NOMO-1 treated with DMSO at 0.1 percent for 48 hours (cell line): ENCODE data around the gene HPS5.
"Not testable (repeated sequence)": the region's sequence is repeated elsewhere in the genome, so short reads cannot be mapped to it uniquely, and the experiment has no call there.

ENCODE experiments used
- DNase-seq: peaks from one replicate; lab custom pipeline; 2025; ENCODE audit not compliant: unreplicated experiment; lab: John Stamatoyannopoulos, UW

Gene HPS5, protein sequence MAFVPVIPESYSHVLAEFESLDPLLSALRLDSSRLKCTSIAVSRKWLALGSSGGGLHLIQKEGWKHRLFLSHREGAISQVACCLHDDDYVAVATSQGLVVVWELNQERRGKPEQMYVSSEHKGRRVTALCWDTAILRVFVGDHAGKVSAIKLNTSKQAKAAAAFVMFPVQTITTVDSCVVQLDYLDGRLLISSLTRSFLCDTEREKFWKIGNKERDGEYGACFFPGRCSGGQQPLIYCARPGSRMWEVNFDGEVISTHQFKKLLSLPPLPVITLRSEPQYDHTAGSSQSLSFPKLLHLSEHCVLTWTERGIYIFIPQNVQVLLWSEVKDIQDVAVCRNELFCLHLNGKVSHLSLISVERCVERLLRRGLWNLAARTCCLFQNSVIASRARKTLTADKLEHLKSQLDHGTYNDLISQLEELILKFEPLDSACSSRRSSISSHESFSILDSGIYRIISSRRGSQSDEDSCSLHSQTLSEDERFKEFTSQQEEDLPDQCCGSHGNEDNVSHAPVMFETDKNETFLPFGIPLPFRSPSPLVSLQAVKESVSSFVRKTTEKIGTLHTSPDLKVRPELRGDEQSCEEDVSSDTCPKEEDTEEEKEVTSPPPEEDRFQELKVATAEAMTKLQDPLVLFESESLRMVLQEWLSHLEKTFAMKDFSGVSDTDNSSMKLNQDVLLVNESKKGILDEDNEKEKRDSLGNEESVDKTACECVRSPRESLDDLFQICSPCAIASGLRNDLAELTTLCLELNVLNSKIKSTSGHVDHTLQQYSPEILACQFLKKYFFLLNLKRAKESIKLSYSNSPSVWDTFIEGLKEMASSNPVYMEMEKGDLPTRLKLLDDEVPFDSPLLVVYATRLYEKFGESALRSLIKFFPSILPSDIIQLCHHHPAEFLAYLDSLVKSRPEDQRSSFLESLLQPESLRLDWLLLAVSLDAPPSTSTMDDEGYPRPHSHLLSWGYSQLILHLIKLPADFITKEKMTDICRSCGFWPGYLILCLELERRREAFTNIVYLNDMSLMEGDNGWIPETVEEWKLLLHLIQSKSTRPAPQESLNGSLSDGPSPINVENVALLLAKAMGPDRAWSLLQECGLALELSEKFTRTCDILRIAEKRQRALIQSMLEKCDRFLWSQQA

DNA sequence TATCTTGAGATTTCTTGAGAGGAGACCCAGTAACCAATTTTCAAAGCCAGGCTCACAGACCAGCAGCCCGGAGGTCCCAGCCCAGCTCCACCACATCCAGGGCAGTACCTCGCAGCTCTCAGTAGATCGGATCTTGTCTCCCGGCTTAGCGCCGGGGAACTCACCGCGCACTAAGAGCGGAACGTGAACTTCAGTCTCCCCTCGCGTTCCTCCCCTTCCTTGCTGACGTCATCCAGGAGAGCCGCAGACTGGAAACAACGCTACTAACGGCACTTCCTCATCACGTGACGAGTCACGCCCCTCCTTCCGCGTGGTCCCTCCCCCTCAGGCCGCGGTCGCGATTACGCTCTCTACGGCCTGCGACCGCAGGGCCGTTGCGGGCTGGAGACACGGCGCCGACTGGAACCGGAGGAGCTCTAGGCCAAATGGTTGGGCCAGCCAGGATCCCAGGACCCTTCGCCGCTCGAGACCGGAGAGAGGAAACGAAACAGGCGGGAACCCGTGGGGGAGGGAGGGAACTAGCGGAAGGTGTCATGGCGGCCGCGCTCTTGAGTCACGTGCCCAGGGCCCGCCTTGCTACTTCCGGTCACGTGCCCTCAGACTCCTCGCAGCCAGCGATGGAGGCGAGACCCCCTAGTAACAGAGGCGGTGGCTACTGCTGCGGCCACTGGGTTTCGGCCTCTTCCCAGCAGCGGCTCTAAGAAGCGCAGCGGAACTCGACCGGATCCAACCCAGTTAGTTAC, at the start of gene HPS5, which contains the start of gene GTF2H1:
HPS5 (minus strand) TSS at position 172 of the 743 bp plus-strand sequence. CDS start 4,282 bp downstream, outside the sequence.
GTF2H1 (plus strand) TSS at position 599 of the 743 bp plus-strand sequence. CDS start 10,508 bp downstream, outside the sequence.
- peak; percentile 95 for DNase-seq

DNA sequence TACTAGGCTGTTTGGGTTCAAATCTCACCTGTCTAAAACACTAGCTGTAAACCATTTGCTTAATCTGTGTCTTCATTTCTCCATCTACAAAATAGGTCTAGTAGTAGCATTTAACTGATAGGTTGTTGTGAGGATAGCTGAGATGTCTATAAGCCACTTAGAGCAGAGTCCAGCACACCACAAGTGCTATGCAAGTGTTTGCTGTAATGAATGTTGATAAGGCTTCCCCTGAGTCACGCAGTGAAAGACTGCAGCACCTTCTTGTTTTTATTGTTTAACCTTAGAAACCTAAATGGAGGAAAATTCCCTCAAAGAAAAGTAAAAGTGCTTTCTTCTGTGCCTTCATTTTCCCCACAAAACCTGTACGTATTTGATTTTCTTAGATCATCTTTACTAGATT, 49.3 kb upstream of the HPS5 start:
- no peak for DNase-seq

DNA sequence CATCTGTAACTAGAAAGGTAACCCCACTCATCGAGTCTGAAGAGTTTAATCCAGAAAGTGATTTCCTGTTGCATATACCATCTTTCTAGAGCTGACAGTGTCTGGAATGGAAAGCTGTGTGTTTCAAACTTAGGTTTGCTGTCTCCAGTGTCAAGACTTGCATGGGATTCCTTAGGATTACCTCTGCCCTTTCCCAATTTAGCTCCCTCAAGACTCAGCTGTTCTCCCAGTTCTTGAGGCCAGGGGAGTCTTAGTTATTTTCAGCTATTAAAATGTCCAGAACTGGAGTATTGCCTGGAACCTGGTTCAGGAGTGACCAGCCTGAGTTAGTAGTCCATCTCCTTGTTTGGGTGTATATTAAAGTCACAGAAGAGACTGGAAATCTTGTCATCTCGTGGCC, 47.5 kb upstream of the HPS5 start:
- no peak for DNase-seq

DNA sequence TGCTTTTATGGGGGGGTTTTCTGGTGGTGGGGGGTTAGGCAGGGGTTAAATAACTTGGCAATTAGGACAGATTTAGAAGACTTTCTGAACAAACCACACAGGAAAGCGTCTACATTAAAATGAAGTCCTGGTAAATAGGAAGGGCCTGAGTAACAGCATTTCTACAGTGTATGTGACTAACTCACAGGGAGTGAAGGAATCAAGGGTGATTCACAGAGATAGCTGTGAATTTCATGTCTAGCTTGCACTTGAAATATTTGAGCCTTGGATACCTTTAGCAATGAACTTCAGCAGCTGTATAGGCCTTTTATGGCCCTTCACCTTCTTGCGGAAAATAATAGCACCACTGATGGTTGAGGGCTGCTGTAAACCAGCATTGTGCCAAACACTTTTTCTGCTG, 46.3 kb upstream of the HPS5 start:
- no peak for DNase-seq

DNA sequence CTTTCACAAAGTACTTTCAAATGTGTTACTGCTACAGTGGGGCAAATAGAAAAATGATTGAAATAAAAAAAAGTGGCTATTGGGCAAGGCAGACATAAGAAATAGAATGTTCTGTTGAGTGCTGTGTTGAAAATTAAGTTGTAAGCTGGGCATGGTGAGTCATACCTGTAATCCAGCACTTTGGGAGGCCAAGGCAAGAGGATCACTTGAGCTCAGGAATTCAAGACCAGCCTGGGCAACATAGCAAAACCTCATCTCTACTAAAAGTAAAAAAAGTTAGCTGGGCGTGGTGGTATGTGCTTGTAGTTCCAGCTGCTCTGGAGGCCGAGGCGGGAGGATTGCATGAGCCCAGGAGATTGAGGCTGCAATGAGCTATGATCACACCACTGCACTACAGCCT, 45.5 kb upstream of the HPS5 start:
- DNase-seq = no peak

DNA sequence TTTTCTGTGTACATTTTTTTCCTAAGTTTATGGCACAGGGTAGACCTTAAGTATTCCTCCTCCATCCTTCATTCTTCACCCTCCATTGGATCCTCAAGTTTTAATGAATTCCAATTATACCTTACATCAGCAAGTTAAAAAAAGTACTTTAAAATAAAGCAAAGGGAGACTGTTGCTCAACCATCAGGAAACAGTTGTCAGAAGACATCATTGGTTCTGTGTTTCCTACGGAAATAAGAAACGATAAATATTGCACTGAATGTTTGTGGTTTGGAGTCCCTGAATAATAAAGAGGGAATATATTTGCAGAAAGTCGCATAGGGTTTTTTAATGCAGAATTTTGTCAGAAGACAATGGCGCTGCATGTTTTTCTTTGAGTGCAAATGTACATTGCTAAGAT, 44.3 kb upstream of the HPS5 start:
- DNase-seq = peak; percentile 23

DNA sequence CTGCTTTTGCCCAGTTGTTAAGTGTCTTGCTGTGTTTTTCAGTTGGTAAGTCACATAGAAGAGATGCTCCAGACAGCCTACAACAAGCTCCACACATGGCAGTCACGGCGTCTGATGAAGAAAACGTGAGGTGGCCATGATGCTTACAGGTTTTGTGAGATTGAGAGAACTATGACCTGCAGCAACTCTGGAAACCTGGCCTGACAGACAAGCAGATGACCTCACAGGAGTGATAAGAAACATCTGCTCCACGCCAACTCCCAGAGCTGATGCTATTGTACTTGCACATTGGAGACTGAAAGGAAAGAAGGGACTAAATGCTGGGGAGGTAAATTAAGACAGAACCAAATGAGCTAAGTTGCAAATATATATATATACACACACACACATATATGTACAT, 43.8 kb upstream of the HPS5 start:
- DNase-seq = no peak

DNA sequence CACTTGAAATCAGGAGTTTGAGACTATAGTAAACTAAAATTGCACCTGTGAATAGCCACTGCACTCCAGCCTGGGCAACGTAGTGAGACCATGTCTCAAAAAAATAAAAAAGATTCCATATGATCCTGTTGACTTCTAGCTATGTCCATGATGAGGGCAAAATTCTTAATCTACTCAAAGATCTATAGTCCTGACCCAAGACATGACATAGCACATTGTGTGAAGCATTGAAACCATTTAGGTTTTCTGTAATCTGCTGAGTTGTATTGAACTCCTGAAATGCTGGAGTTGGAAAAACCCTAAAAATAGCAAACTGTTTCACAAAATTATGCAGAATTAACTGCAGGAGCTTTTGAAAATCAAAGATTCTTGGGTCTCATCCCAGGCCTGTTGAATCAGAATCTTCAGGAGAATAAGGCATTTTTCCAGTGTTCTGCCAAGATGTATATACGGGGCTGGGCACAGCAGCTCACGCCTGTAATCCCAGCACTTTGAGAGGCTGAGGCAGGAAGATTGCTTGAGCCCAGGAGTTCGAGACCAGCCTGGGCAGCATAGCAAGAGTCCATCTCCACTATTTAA, 42.6 kb upstream of the HPS5 start:
- no peak for DNase-seq

DNA sequence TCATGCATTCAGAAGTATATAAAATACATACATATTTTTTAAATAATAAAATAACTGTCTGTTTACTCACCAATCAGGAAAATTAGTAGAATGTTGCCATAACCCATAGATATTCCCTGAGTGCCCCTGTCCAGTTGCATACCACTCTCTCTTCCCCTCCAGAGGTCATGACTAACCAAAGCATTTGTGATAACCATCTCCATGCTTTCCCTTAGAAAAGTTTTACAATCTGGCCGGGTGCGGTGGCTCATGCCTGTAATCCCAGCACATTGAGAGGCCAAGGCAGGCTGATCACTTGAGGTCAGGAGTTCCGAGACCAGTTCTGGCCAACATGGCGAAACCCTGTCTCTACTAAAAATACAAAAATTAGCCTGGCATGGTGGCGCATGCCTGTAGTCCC, 39.2 kb upstream of the HPS5 start:
- DNase-seq = no peak

DNA sequence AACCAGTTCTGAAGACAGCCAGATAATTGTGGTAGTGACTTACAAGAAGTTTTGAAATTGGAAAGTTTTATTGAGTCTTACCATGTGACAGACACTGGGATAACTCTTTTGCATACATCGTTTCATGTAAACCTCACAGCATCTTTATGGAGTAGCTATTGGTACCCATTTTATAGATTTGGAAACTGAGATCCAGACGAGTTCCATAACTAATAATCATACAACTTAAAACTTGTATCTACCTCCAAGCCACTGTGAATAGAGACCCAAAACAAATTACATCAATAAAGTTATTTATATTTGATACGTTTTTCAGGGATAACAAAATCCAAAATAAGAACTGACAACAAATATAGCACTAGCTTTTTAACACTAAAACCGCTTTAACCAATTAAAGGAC, 36.7 kb upstream of the HPS5 start:
- DNase-seq = no peak

DNA sequence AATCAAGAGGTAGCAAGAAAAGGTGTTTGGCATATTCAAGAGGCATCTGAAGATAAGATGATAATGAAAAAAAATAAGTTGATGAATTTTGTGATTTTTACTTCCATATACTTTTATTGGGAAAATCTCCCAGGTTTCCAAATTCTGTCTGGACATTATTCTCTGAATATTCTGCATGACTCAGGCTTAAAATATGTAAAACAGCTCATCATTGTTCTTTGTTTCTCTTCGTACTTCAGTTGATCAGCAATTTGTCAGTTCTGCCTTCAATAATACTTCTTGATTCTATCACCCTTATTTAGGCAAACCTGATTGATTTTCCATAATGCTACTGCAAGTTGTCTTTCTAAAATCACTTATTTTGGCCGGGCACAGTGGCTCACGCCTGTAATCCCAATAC, 30.6 kb upstream of the HPS5 start:
- DNase-seq = no peak

DNA sequence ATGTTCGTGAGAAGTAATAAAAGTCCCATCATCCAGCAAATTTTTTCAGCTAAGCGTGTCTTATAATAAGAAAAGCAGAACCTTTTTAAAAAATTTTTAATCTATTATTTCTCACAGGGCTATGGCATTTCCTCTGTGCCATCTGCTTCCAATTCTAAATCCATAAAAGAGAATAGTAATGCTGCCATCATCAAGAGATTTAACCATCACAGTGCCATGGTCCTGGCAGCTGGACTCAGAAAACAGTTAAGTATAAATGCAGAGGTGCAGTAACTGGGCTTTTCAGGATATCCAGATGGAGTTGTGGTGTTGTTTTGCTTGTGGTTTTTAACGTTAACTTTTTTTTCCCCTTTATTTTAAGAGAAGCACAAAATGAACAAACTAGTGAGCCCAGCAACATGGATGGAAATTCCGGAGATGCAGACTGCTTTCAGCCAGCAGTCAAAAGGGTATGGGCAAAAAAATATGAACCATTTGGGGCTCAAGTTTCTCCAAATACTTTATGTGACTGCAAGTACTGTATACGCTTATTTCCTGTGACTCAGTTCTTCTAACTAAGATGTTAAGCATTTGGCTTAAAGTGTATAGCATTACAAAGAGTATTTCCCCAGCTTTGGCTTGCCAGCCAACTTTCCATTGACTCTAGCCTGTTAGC, 25.7 kb upstream of the HPS5 start:
- DNase-seq = no peak

DNA sequence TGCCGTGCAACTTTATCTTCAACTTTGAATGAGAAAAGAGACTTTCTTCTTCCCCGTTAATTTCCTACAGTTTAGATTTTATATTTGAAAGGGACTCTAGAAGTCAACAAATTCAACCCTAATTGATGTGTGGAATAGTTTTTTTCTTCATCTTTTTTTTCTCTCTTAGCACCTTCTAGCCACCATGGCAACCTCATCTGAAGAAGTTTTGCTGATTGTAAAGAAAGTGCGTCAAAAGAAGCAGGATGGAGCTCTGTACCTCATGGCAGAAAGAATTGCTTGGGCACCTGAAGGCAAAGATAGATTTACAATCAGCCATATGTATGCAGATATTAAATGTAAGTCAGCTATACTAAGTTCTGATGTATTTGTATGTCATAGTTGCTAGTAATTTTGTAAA, 11.0 kb upstream of the HPS5 start:
- no peak for DNase-seq

DNA sequence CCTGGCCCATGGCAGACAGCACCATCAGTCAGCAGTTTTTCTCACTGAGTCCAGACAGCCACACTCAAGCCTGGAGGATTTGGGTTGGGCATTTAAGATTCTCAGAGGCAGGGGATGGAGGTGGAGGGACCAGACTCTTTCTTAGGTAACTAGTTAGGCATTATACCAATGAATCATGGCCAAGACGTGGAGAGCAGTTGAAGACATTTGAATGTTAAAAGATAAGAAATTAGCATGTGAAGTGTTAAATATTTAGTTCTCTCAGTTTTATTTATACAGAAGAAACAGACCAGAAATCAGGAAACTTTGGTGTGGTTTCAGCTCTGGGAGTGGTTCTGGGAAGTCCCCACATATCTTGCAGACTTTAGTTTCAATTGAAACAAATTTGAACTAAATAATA, 10.4 kb upstream of the HPS5 start:
- no peak for DNase-seq

DNA sequence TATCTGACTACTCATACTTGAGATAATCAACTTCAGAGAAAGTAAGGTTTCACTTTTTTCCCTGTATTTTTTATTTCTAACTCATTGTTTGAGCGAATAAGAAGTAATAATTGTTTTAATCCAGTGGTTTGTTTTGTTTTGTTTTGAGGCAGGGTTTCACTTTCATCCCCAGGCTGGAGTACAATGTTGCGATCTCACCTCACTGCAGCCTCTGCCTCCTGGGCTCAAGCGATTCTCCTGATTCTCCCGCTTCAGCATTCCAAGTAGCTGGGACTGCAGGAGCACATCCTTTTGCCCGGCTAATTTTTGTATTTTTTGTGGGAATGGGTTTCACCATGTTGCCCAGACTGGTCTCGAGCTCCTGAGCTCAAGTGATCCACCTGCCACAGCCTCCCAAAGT, 9.0 kb upstream of the HPS5 start:
- DNase-seq = no peak

DNA sequence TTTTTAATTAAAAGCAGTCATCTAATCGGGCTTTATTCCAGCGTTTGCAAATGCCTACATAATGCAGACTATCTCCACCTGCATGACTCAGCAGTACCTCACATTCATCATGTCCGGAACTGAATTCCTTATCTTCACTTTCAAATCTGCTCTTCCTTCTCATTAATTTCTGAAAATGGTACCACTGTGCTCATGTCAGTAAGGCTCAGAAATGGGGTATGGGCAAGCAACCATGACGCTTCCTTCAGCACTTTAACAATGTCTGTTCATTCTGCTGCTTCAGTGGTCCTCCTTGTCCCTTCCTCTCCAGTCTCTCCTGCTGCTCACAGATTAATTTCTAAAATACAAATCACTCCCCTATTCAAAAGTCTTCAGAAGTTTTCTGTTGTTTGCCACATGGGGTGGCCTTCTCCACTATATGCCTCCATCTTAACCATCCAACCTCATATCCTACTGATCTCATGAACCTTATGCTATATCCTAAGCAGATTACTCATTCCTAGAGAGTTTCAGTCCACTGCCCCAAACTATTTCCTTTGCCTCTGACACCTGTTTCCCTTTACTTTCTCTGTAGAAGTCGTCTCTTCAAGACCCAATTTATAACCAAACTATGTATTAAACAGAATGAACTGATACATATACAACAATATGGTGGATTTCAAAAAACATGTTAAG, 7.4 kb upstream of the HPS5 start:
- no peak for DNase-seq

DNA sequence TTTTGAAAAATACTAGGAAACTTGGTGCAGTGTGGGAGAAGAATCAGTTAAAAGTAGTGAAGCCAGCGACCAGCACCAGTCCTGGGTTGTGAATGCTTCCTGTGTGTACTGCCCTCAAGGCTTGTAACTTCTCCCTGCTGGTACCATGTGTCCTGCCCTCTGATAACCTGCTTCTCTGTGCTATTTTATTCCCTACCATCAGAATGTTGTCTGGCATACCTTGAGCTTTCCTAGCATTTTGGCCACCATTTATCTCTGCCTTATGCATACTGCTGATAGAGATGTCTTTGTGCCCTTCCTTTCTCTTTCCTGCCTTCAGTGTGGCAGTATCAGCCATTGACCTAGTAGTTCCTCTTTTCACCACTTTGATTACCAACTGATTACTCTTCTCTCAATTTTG, 2.4 kb upstream of the HPS5 start:
- DNase-seq = peak; percentile 50

DNA sequence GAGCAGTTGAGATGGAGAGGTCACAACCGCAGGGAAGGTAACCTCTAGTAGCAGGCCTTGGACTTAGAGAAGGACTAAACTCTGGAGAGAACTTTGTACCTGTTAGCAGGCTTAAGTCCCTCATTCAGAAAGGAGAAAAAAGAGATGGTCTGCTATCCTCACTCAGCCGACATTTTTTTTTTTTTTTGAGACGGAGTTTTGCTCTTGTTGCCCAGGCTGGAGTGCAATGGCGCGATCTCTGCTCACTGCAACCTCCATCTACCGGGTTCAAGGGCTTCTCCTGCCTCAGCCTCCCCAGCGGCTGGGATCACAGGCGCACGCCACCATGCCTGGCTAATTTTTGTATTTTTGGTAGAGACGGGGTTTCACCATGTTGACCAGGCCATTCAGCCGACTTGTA, 1.9 kb upstream of the HPS5 start:
- DNase-seq = not testable (repeated sequence)

DNA sequence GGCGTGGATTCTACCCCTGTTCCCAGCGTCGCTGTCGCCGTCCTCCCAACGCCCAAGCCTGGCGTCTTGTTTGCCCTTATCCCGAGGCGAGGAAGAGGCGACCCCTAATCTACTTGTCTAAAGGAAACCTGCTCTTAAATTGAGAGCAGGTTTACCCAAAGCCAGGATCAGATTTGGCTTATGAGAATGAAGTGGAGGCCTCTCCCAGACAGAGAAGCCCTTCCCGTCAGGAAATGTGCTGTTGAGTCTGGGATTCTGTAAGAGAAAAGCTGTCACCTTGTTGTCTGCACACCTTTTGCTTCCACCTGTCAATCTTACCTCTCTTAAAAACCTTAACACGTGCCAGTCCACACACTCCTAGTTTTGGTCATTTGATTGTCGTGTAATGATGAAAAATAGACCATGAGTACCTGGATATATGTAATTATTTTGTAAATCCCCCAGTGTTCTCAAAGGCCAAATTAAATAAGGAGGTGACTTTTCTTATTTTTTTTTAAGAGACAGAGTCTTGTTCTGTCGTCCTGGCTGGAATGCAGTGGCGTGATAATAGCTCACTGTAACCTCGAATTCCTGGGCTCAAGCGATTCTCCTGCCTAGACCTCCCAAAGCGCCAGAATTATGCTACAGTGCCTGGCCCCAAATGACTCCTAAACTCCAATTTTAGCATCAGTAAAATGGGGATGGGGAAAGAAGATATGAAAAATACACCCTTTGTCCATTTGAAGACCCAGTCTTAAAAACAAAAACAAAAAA, 1.1 kb upstream of the HPS5 start:
- no peak for DNase-seq
